Fibroblast of lung (primary cell): ENCODE data around the gene C1orf198.

Experiments used
- CTCF ChIP-seq, 2 donors: IDR thresholded peaks in 1 of 2; conservative IDR thresholded peaks in 1 of 2; 1 replicate in 1 of 2; 2 replicates in 1 of 2; pipeline ENCODE4 v1.5.1; 2011 to 2012; ENCODE audit warnings: low read length in 2 of 2, control low read depth in 1 of 2, inconsistent platforms in 1 of 2, low read depth in 1 of 2, mild to moderate bottlenecking in 1 of 2
- EZH2 ChIP-seq: IDR thresholded peaks from 2 replicates; pipeline ENCODE4 v1.5.1; 2012; ENCODE audit warnings: low read length, control low read depth, mild to moderate bottlenecking; ENCODE audit errors: missing control alignments

GRCh38 chr1:230907472-230908205, 39.3 kb upstream of the C1orf198 start:
- no peak for TF ChIP-seq CTCF (conservative IDR thresholded peaks at IDR 0.05 in 1 of 2, IDR thresholded peaks at IDR 0.05 in 1 of 2; ENCODE audit: low read depth in 1 of 2, low read length in 2 of 2)
- no peak for TF ChIP-seq EZH2
